Stimulated activated CD4-positive, alpha-beta T cell treated with anti-CD3 and anti-CD28 coated beads, Interleukin-4, amount 100 ng/mL, for 48 hours (primary cell): ENCODE data around the gene NUMB.
"Not testable (repeated sequence)": the region's sequence is repeated elsewhere in the genome, so short reads cannot be mapped to it uniquely, and the experiment has no call there.

Source experiments
- DNase-seq, 2 donors: peaks; one replicate each; pipeline ENCODE4 v3.0.0-alpha.2; 2020; ENCODE audit warnings: low read depth in 2 of 2

Gene NUMB

DNA sequence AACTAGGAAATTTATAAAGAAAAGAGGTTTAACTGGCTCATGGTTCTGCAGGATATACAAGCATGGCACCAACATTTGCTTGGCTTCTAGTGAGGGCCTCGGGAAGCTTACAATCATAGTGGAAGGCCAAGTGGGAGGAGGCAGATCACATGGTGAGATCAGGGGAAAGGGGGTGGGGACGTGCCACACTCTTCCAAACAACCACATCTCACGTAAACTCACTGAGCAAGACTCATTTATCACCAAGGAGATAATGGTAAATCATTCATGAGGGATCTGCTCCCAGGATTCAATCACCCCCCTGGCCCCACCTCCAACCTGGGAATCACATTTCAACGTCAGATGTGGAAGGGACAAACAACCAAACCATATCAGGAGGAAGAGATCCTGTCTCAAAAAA, 35.8 kb downstream of the NUMB start:
- DNase-seq = no peak

DNA sequence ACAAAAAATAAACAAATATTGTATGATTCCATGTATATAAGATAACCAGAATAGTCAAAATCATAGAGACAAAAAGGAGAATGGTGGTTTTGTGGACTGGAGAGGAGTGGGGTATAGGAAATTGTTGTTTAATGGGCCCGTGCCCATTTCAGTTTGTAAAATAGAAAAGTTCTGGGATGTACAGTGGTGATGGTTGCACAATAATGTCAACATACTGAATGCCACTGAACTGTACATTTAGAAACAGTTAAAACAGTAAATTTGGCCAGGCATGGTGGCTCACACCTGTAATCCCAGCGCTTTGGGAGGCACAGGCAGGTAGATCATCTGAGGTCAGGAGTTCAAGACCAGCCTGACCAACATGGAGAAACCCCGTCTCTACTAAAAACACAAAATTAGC, 40.1 kb downstream of the NUMB start:
- DNase-seq = no peak

DNA sequence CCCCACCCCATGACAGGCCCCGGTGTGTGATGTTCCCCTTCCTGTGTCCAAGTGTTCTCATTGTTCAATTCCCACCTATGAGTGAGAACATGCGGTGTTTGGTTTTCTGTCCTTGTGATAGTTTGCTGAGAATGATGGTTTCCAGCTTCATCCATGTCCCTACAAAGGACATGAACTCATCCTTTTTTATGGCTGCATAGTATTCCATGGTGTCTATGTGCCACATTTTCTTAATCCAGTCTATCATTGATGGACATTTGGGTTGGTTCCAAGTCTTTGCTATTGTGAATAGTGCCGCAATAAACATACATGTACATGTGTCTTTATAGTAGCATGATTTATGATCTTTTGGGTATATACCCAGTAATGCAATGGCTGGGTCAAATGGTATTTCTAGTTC, 52.1 kb downstream of the NUMB start:
- not testable (repeated sequence) for DNase-seq

DNA sequence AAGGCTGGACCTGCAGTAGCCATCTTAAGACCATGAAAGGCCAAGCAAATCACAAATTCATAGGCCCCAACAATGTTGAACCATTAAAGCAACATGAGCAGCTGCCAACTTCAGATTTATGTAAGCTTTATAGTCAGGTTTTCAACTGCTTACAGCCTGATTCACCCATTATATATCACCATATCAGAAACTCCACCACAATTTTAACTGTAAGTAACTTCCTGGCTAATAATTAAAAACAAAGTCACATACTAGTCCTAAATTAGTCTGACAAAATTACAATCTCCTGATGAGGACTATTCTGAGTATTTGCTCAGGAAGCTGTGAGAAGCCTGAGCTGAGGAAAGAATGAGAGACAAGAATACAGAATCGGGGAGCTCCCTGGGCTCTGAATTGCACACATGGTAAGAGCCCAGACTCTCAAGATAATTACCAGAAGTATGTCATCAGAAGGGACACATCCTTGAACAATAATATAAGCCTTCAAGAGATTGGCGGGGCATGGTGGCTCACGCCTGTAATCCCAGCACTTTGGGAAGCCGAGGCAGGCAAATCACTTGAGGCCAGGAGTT, 55.1 kb downstream of the NUMB start:
- DNase-seq = no peak

DNA sequence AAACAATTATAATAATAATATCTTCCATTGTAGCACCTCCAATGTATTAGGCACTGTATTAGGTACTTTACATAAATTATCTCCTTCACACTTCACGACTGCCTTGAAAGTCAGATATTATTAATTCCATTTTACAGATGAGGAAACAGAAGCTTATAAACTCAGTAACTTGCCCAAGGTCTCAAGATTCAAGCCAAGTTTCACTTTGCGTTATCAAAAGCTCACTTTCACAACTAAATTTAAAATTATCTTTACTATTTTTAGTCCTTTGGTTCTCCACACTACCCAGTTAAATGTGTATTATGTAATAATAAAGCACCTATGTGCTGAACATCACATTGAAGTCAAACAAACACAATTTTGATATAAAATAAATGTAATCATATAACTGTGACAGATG, 55.8 kb downstream of the NUMB start:
- DNase-seq = no peak

DNA sequence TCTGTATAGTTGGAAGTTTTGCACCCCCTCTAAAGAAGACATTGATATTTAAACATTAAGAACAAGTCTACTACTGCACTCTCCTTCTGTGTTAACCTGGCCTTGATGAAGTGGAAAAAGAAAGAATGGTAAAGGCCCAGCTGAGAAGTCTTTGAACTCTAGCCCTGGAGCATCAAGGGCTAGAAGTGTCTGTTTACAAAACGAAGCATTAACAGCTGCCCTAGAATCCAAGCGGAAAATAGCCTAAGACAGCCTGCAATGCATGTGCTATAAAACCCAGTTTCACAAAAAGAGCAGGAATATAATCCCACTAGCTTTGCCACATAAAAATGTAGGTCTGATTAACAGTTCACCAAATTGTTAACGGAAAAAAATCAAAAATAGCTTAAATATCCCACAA, 60.5 kb downstream of the NUMB start:
- DNase-seq = no peak

DNA sequence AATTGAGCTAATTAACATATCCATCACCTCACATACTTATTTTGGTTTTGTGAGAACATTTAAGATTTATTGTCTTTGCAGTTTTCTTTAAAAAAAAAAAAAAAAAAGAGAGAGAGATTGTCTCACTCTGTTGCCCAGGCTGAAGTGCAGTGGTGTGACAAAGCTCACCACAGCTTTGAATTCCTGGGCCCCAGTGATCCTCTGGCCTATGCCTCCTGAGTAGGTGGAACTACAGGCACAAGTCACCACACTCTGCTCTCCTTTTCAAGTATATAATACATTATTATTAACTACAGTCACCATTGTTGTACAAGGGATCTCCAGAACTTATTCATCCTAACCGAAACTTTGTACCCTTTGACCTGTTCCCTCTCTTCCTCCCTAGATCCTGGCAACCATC, 64.0 kb downstream of the NUMB start:
- DNase-seq = no peak

DNA sequence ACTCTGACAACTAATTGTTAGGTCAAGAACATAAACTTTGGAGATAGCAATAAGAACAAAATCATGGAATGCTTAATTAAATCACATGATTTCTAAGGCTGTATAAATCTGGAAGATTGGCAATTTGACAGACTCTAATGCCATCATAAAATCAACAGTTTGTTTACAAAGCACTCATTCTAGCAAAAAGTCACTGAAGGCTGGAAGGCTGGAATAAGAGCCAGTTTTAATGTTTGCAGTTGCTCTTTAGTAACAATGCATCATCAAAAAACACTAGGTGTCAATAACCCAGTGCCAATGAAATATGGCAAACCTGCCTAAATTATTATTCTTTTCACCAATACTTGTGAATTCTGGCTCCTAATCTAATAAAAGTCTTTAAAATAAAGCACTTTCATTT, 65.0 kb downstream of the NUMB start:
- no peak for DNase-seq

DNA sequence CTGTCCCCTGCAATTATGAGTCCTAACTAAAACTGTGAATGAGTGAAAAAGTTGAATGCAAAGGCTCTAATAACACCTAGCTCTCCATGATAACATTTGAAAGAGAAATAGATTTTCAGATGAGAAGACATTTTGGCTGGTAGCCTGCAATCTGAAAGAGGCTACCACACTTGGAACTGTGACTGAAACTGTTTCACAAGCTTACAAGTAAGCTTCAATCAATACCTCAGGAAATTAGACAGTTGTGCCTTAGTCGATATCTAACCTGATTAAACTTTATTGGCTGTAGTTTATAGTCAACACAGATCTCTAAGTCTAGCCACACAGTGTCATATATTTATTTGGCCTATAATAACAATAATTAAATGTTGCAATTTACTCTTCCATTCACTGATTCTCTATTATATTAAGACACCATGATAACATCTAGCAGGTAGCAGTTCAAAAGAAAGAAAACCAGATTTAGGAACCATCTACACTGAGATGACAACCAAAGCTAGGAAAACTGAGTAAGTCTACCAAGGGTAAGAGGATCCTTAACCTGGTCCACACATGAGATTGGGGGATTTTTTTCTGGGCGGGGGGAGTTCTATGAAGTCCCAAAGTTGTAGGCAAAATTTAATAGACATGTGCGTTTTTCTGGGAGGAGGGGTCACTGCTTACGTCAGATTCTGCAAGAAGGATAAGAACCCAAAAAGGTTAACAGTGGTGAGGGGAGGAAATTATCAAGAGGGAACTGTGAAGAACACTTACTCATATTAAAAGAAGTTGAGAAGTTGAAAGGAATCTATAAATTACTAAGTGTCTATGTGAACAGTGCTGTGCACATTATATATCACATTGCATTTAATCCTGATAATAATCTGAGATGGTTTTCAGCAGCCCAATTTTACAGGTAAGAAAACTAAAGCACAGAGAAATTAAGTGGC, 65.8 kb downstream of the NUMB start:
- no peak for DNase-seq

DNA sequence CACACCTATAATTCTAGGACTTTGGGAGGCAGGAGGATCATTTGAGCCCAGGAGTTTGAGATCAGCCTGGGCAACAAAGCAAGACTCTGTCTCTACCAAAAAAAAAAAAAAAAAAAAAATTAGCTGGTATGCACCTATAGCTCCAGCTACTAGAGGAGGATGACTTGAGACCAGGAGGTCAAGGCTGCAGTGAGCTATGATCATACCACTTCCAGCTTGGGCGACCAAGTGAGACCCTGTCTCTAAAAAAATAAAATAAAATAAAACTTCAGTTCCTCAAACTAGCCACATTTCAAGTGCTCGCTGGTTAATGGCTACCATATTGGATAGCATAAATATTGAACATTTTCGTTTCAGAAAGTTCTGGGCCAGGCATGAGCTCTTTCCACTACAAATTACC, 70.5 kb downstream of the NUMB start:
- DNase-seq = not testable (repeated sequence)

DNA sequence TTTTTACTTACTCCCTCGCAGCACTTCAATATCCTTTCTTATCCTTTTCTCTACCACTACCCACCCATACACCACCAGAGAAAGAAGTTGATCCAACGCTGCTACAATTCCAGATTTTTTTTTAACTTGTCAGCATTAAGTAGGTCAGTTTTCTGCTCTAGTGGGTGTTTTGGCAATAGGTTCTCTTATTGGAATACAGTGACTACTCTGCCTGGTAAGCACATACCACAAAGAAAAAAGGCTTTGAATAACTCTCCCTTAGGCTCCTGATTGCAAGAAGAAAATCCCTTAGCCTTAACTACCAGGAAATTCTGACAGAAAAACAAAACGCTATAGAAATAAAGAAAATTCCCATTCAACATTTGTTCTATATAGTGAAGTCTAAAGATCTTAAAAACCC, 72.0 kb downstream of the NUMB start:
- DNase-seq = no peak

DNA sequence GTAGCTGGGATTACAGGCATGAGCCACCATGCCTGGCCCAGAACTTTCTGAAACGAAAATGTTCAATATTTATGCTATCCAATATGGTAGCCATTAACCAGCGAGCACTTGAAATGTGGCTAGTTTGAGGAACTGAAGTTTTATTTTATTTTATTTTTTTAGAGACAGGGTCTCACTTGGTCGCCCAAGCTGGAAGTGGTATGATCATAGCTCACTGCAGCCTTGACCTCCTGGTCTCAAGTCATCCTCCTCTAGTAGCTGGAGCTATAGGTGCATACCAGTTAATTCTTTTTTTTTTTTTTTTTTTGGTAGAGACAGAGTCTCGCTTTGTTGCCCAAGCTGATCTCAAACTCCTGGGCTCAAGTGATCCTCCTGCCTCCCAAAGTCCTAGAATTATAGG, 73.3 kb downstream of the NUMB start:
- not testable (repeated sequence) for DNase-seq

DNA sequence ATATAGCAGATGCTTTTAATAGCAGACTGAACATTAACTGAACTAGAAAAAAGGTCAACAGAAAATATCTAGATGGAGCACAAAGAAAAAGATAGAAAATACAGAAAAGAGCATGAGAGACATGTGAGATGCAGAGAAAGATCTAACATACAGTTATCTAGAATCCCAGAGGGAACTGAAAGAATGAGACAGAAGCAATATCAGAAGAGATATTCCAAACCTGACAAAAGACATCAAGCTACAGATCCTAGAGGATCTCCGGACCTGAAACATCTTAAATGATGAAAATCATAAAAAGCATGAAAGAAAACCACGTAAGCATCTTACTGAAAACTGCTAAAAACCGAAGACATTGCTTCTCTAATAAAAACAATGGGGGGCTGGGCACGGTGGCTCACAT, 75.0 kb downstream of the NUMB start:
- DNase-seq = no peak

DNA sequence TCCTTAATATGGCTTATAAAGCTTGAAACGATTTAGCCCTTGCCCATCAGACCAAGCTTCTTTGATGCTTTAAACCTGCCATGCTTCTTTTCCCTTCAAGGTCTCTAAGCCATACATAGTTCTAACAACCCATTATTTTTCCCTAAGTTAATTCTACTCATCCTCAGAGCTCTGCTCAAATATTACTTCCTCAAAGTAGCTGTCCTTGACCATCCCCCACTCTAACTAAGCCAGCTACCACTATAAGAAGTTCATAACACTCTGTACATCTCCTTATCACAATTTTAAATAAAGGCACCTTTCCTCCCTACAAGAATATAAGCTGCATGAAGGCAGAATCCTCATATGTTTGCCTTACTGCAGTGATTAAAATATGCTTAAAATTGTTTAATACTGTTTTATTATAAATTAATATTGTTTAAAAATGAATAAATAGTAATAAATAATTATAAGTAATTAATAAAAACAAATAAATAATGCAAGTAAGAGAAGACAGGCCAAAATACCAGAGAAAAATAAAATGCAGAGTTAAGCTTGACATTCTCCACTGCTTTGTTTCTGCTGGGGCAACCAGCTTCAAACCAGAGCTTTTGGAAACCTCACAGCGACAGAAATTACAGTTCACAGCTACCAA, 76.8 kb downstream of the NUMB start:
- DNase-seq = no peak

DNA sequence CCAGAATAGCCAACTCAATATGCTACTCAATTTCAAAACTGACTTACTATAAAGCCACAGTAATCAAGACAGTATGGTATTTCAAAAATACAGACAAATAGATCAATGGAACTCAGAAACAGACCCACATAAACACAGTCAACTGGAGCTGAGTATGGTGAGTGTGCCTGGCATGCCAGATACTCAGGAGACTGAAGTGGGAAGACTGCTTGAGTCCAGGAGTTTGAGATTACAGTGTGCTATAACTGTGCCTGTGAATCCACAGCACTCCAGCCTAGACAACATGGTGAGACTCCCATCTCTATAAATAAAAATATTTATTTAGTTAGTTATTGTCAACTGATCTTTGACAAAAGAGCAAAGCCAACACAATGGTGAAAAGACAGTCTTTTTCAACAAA, 81.8 kb downstream of the NUMB start:
- DNase-seq = no peak

DNA sequence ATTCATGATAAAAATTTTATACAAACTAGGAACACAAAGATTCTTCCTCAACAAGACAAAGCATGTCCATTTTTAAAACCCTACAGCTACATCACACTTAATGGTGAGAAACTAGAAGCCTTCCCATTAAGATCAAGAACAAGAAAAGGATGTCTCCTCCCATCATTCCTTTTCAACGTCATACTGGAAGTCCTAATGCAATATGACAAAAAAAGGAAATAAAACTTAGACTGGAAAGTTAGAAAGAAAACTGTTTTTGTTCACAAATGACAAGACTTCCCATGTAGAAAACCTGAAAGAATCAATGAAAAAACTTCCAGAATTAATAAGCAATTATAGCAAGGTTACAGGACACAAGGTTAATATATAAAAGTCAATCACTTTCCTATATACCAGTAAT, 82.5 kb downstream of the NUMB start:
- no peak for DNase-seq

DNA sequence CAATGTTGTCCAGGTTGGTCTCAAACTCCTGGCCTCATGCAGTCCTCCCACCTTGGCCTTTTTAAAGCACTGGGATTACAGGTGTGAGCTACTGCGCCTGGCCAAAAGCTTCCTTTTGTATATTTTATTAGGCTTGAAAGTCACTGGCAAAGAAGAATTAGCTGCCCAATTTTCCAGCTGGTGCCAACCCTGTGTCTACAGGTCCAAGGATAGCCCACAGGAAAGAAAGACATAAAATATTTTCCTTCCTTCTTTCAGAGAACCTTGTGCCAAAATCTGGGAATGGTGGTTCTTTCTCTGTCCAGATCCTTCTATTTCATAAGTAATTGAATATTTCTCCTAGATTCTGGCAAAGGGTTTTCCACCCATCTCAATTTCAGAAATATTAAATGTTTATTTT, 84.1 kb downstream of the NUMB start:
- no peak for DNase-seq

DNA sequence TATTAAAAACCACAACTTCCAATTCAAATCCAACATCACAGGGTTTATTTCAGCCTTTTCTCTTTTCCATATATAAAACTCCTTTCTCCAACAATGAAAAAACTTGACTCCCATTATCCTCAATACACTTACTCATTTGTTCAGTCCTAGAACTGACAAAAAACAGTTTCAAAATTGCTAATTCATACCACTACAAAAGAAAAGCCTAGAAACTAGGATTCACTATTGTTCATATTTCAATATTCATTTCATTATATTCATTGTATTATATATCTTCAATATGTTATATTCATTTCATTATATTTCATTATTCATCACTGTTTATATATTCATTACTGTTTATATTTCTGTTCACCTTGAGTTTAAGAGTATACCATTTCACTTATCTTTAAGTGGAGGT, 85.8 kb downstream of the NUMB start:
- DNase-seq = no peak

DNA sequence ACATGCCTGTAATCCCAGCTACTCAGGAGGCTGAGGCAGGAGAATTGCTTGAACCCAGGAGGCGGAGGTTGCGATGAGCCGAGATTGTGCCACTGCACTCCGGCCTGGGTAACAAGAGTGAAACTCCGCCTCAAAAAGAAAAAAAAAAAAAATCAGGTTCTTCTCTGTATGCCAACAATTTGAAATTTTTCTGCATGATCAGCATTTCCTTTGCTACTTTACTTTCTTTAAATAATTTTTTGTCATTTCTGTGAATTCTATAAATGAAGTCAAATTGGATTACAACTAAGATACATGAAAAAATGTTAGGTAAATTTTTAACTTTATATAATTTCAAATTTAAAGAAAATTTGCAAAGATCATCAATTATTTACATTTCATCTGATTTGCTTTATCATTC, 87.8 kb downstream of the NUMB start:
- no peak for DNase-seq

DNA sequence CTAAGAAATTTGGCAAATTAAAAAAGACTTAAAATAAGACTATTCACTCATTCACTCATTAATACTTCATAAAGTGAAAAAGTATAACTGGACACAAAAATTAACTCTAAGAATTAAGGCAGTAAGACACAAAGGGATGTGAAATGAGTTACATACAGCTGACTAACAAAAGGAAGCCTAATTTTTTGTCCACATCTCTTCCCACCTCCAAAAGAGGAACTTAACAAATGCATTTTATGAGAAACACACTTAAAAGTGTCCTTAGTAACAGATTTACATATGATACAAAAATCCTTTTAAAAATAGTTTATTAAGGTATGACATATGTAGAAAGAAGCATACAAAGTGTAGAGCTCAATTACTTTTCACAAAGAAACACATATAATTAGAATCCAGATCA, 88.9 kb downstream of the NUMB start:
- DNase-seq = no peak

DNA sequence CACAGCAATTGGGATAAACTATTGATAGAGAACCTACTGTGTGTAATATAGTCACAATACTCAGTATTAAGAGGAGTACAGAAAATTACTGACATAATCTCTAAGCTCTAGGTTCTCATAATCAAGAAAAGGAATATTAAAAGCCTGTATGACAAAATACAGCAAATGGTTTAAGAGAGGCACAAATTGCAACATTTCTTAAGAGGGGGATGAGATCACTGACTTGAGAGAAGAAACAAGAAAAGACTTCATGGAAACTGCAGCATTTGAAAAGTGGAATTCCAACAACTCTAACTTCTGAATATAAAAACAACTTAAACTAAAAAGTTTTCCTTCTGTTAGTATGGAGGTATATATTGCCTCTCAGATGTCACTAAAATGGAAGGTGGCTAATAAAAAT, 89.7 kb downstream of the NUMB start:
- no peak for DNase-seq

DNA sequence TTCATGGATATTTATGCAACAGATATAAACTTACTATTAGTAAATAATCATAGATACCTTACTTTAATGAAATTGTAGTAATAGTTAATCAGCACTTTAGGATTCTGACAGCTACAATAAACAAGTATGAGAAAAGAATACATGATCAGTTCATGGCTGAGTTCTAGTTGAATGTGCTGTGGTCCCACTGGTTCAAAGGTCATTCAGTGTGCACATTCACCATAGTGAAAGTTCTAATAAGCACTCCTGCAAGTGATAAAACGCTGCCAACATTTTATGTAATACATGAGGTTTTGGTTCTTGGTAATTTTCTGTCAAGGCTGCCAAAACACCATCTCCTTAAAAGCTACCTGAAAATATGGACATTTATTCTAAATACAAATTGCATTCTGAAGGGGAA, 92.6 kb downstream of the NUMB start:
- DNase-seq = no peak

DNA sequence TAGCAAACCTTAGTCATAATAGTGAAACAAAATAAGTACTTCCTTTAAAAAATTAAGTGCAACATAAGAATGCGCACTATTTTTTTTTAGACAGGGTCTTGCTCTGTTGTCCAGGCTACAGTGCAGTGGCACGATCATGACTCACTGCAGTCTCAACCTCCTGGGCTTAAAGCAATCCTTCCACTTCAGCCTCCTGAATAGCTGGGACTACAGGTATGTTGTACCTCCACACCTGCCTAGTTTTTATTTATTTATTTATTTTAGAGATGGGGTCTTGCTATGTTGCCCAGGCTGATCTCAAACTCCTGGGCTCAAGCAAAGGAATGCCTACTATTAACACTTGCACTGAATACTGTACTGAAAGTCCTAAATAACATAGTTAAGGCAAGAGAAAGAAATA, 93.8 kb downstream of the NUMB start:
- no peak for DNase-seq
